Measurements from ENCODE around the gene SYS1. TPM values are rescaled to one million over a fixed set of nuclear protein-coding genes. Genes with fewer than 3 reads are reported as not detected.
A peak's percentile ranks its signal among the peaks of the same experiment; 100 is the strongest.

The SYS1 gene
- total RNA-seq, 5 donors from 2014 or later (not counting 1 experiment from before 2014, with no cell fraction given): 53.1 to 86.9 (median 58.2) TPM

GRCh38 chr20:45405571-45406259 is 42.8 kb downstream of the SYS1 start:
- ChIA-PET CTCF (interaction anchor here in 1 of 2 donors (1.3 kb wide), 1 partner anchor 31 kb away, joined by 4 read pairs; no protein-coding TSS in a partner anchor), POLR2A (interaction anchor here in 1 of 2 donors (0.5 kb wide), 1 partner anchor 34 kb away, joined by 7 read pairs; no protein-coding TSS in a partner anchor)
- Mint-ChIP-seq H3K9me3 (peaks cover 0 to 7% (median 0%) of the 10 kb centered on the region in 3 donors), H3K36me3 (peaks cover 16% of the 10 kb centered on the region), H3K4me3 (peak overlapping the region; percentile 79 to 83 (median 82)), H3K27me3 (peaks cover 0 to 3% of the 10 kb centered on the region in 2 donors), H3K4me1 (peaks cover 22 to 24% (median 22%) of the 10 kb centered on the region in 3 donors), H3K27ac (peak overlapping the region in 1 of 2 donors; percentile 16)
- Histone ChIP-seq H3K27me3 (replicated peaks in 1 of 2; ENCODE audit: control insufficient read depth in 2 of 2, extremely low read depth in 1 of 2, insufficient read depth in 2 of 2, low read length in 1 of 2) (no peaks in the 10 kb centered on the region), H3K36me3 (ENCODE audit: control insufficient read depth in 2 of 2, extremely low read depth in 1 of 2, insufficient read depth in 1 of 2, low read length in 1 of 2) (peaks cover 5 to 7% of the 10 kb centered on the region in 2 donors), H3K9me3 (no peaks in the 10 kb centered on the region), H3K27ac (ENCODE audit: low read length) (no peak overlapping the region), H3K4me3 (ENCODE audit: control insufficient read depth in 1 of 2, extremely low read depth in 1 of 2, low read length in 1 of 2) (peak overlapping the region; percentile 71 to 74), H3K4me1 (ENCODE audit: control insufficient read depth in 1 of 2, extremely low read depth in 1 of 2, insufficient read depth in 2 of 2, low read length in 2 of 2) (peaks cover 10 to 27% of the 10 kb centered on the region in 2 experiments)
- DNase-seq (peak in 1 of 35 experiments; percentile 13), ATAC-seq (replicated peaks in 1 of 4) (peak; percentile 1 to 34 (median 21))
- WGBS (ENCODE audit: insufficient coverage): under 1% methylated on average over 34 of the region's 49 CpGs

- ChIA-PET CTCF (interaction anchor here (0.6 to 1.6 kb wide), 4 partner anchors 9 to 44 kb away, joined by 3 to 5 read pairs (median 4); partner anchors contain the start of genes PIGT (in 1 of the 2) and SYS1 (in 1 of the 2)), POLR2A (interaction anchor here in 1 of 2 donors (0.7 to 1.8 kb wide), 2 partner anchors 9 to 11 kb away, joined by 3 to 5 read pairs; partner anchors contain the start of gene PIGT)
- H3K4me1 ChIP-seq (ENCODE audit: control insufficient read depth in 1 of 2, extremely low read depth in 1 of 2, insufficient read depth in 2 of 2, low read length in 2 of 2): peaks cover 10 to 27% of the 10 kb centered on the region in 2 experiments
- Mint-ChIP-seq H3K4me1 (peaks cover 22 to 24% (median 22%) of the 10 kb centered on the region in 3 donors), H3K4me3 (peak overlapping the region; percentile 82 to 83 (median 82)), H3K27ac (peak overlapping the region; percentile 46 to 64), H3K9me3 (peaks cover 0 to 4% (median 0%) of the 10 kb centered on the region in 3 donors), H3K27me3 (peaks cover 0 to 3% of the 10 kb centered on the region in 2 donors), H3K36me3 (peaks cover 14% of the 10 kb centered on the region)
- peak overlapping the region; percentile 68 for H3K27ac ChIP-seq (ENCODE audit: low read length)
- no peaks in the 10 kb centered on the region for H3K9me3 ChIP-seq
- peaks cover 5 to 7% of the 10 kb centered on the region in 2 donors for H3K36me3 ChIP-seq (ENCODE audit: control insufficient read depth in 2 of 2, extremely low read depth in 1 of 2, insufficient read depth in 1 of 2, low read length in 1 of 2)
- peak overlapping the region; percentile 71 to 74 for H3K4me3 ChIP-seq (ENCODE audit: control insufficient read depth in 1 of 2, extremely low read depth in 1 of 2, low read length in 1 of 2)
- 1% methylated on average over 70 of the region's 87 CpGs for WGBS (ENCODE audit: insufficient coverage)
- DNase-seq (peak in 18 of 35 experiments; percentile 10 to 61 (median 28)), ATAC-seq (replicated peaks in 1 of 4) (peak; percentile 37 to 65 (median 62))
- no peaks in the 10 kb centered on the region for H3K27me3 ChIP-seq (replicated peaks in 1 of 2; ENCODE audit: control insufficient read depth in 2 of 2, extremely low read depth in 1 of 2, insufficient read depth in 2 of 2, low read length in 1 of 2)
Observed at GRCh38 chr20:45406260-45407066, 43.5 kb downstream of the SYS1 start.

GRCh38 chr20:45407067-45407745 is 44.2 kb downstream of the SYS1 start:
- Histone ChIP-seq H3K36me3 (ENCODE audit: control insufficient read depth in 2 of 2, extremely low read depth in 1 of 2, insufficient read depth in 1 of 2, low read length in 1 of 2) (peaks cover 5 to 7% of the 10 kb centered on the region in 2 donors), H3K4me1 (ENCODE audit: control insufficient read depth in 1 of 2, extremely low read depth in 1 of 2, insufficient read depth in 2 of 2, low read length in 2 of 2) (peaks cover 10 to 27% of the 10 kb centered on the region in 2 experiments), H3K9me3 (no peaks in the 10 kb centered on the region), H3K4me3 (ENCODE audit: control insufficient read depth in 1 of 2, extremely low read depth in 1 of 2, low read length in 1 of 2) (peak overlapping the region; percentile 71 to 74), H3K27ac (ENCODE audit: low read length) (peak overlapping the region; percentile 68), H3K27me3 (replicated peaks in 1 of 2; ENCODE audit: control insufficient read depth in 2 of 2, extremely low read depth in 1 of 2, insufficient read depth in 2 of 2, low read length in 1 of 2) (no peaks in the 10 kb centered on the region)
- Mint-ChIP-seq H3K4me1 (peaks cover 22 to 24% (median 22%) of the 10 kb centered on the region in 3 donors), H3K36me3 (peaks cover 8% of the 10 kb centered on the region), H3K9me3 (no peaks in the 10 kb centered on the region), H3K4me3 (peak overlapping the region; percentile 82 to 83 (median 82)), H3K27ac (peak overlapping the region; percentile 60 to 64), H3K27me3 (peaks cover 0 to 3% of the 10 kb centered on the region in 2 donors)
- 43% methylated on average over 22 of the region's 30 CpGs for WGBS (ENCODE audit: insufficient coverage)
- CTCF ChIA-PET: interaction anchor here (0.6 to 1.6 kb wide), 5 partner anchors 9 to 44 kb away, joined by 3 to 5 read pairs (median 4); partner anchors contain the start of genes PIGT (in 1 of the 2) and SYS1 (in 1 of the 2)
- DNase-seq: peak in 3 of 35 experiments; percentile 10 to 45 (median 16)
- POLR2A ChIA-PET: interaction anchor here in 1 of 2 donors (0.6 to 1.8 kb wide), 4 partner anchors 9 to 43 kb away, joined by 3 to 7 read pairs (median 4); partner anchors contain the start of gene PIGT
- ATAC-seq (replicated peaks in 1 of 4): peak in 3 of 4 experiments; percentile 6 to 53 (median 8)

GRCh38 chr20:45407783-45408645 is 45.1 kb downstream of the SYS1 start, which contains the start of gene DBNDD2:
DBNDD2 (plus strand) TSS chr20:45408289; CDS start chr20:45408468, 179 bp downstream.
- peak within 1 kb of the TSS; percentile 60 to 64 for H3K27ac Mint-ChIP-seq
- H3K36me3 Mint-ChIP-seq: peaks cover 8% of the 10 kb centered on the region
- ATAC-seq (replicated peaks in 1 of 4) (peak in 1 of 4 experiments; percentile 74), DNase-seq (peak in 15 of 35 experiments; percentile 9 to 69 (median 28))
- CTCF ChIA-PET: interaction anchor here in 1 of 2 donors (0.9 to 1.6 kb wide), 3 partner anchors 14 to 45 kb away, joined by 3 to 5 read pairs (median 4); partner anchors contain the start of gene SYS1
- H3K4me1 Mint-ChIP-seq: peaks cover 22 to 24% (median 22%) of the 10 kb centered on the region in 3 donors
- peak within 1 kb of the TSS; percentile 82 to 83 (median 82) for H3K4me3 Mint-ChIP-seq
- H3K9me3 Mint-ChIP-seq: no peaks in the 10 kb centered on the region
- WGBS (ENCODE audit: insufficient coverage): 89% methylated on average over 15 of the region's 21 CpGs
- POLR2A ChIA-PET: interaction anchor here in 1 of 2 donors (0.6 to 1.8 kb wide), 3 partner anchors 8 to 44 kb away, joined by 3 to 7 read pairs (median 5); partner anchors contain the start of gene PIGT
- peak within 1 kb of the TSS; percentile 68 for H3K27ac ChIP-seq (ENCODE audit: low read length)
- H3K27me3 ChIP-seq (replicated peaks in 1 of 2; ENCODE audit: control insufficient read depth in 2 of 2, extremely low read depth in 1 of 2, insufficient read depth in 2 of 2, low read length in 1 of 2): no peaks in the 10 kb centered on the region
- H3K4me1 ChIP-seq (ENCODE audit: control insufficient read depth in 1 of 2, extremely low read depth in 1 of 2, insufficient read depth in 2 of 2, low read length in 2 of 2): peaks cover 10 to 27% of the 10 kb centered on the region in 2 experiments
- H3K27me3 Mint-ChIP-seq: peaks cover 0 to 3% of the 10 kb centered on the region in 2 donors
- peak within 1 kb of the TSS; percentile 51 to 74 for H3K4me3 ChIP-seq (ENCODE audit: control insufficient read depth in 1 of 2, extremely low read depth in 1 of 2, low read length in 1 of 2)
- no peaks in the 10 kb centered on the region for H3K9me3 ChIP-seq
- peaks cover 5 to 7% of the 10 kb centered on the region in 2 donors for H3K36me3 ChIP-seq (ENCODE audit: control insufficient read depth in 2 of 2, extremely low read depth in 1 of 2, insufficient read depth in 1 of 2, low read length in 1 of 2)

- Histone ChIP-seq H3K9me3 (no peaks in the 10 kb centered on the region), H3K36me3 (ENCODE audit: control insufficient read depth in 2 of 2, extremely low read depth in 1 of 2, insufficient read depth in 1 of 2, low read length in 1 of 2) (peaks cover 5 to 7% of the 10 kb centered on the region in 2 donors), H3K27ac (ENCODE audit: low read length) (no peak overlapping the region), H3K4me1 (ENCODE audit: control insufficient read depth in 1 of 2, extremely low read depth in 1 of 2, insufficient read depth in 2 of 2, low read length in 2 of 2) (peaks cover 10 to 27% of the 10 kb centered on the region in 2 experiments), H3K4me3 (ENCODE audit: control insufficient read depth in 1 of 2, extremely low read depth in 1 of 2, low read length in 1 of 2) (no peak overlapping the region), H3K27me3 (replicated peaks in 1 of 2; ENCODE audit: control insufficient read depth in 2 of 2, extremely low read depth in 1 of 2, insufficient read depth in 2 of 2, low read length in 1 of 2) (no peaks in the 10 kb centered on the region)
- CTCF ChIA-PET: no interaction called here
- H3K27ac Mint-ChIP-seq: peak overlapping the region; percentile 57 to 64
- peaks cover 8% of the 10 kb centered on the region for H3K36me3 Mint-ChIP-seq
- ATAC-seq (replicated peaks in 1 of 4) (peak in 1 of 4 experiments; percentile 37), DNase-seq (peak in 4 of 35 experiments; percentile 16 to 42 (median 20))
- H3K9me3 Mint-ChIP-seq: no peaks in the 10 kb centered on the region
- WGBS (ENCODE audit: insufficient coverage): 61% methylated on average over 4 of the region's 7 CpGs
- peak overlapping the region in 1 of 3 donors; percentile 39 for H3K4me3 Mint-ChIP-seq
- POLR2A ChIA-PET: no interaction called here
- peaks cover 0 to 3% of the 10 kb centered on the region in 2 donors for H3K27me3 Mint-ChIP-seq
- H3K4me1 Mint-ChIP-seq: peaks cover 22 to 24% (median 22%) of the 10 kb centered on the region in 3 donors
Observed at GRCh38 chr20:45408646-45409213, 45.8 kb downstream of the SYS1 start.
